MCF 10A (cell line): ENCODE data around the gene CEP192. TPM values are rescaled to one million over a fixed set of nuclear protein-coding genes. Genes with fewer than 3 reads are reported as not detected.

Experiments used
- BruUV-seq: library from RNA; stranded (reverse); fragments of 400-500 nt; replicated peaks from 2 replicates; lab custom pipeline; 2021; lab: Mats Ljungman, UMichigan
- CTCF ChIA-PET: fragments of 300-600 bp; sonication (Branson Sonifier 250); formaldehyde crosslinking; extraction: SDS; loops from one replicate; lab custom pipeline; 2021; ENCODE audit warnings: antibody characterized with exemption, inconsistent platforms; lab: Yijun Ruan, JAX
- POLR2A ChIA-PET: fragments of 300-600, 350-650 bp; sonication (Branson Sonifier 250); formaldehyde crosslinking; extraction: SDS; loops from one replicate; lab custom pipeline; 2020; ENCODE audit warnings: antibody characterized with exemption, inconsistent platforms; lab: Yijun Ruan, JAX
- DNase-seq: peaks from one replicate; pipeline ENCODE4 v3.0.0-alpha.2; 2018; ENCODE audit not compliant: unreplicated experiment
- H3K27ac Mint-ChIP-seq: one replicate; pipeline ENCODE4 v1.8.0; 2022; ENCODE audit warnings: mild to moderate bottlenecking, low read depth, mixed read lengths; ENCODE audit not compliant: unreplicated experiment
- H3K27me3 Mint-ChIP-seq: one replicate; pipeline ENCODE4 v1.8.0; 2022; ENCODE audit warnings: mixed read lengths; ENCODE audit not compliant: insufficient read depth, unreplicated experiment
- H3K36me3 Mint-ChIP-seq: one replicate; pipeline ENCODE4 v1.8.0; 2022; ENCODE audit warnings: mild to moderate bottlenecking, moderate library complexity, mixed read lengths; ENCODE audit not compliant: insufficient read depth, unreplicated experiment
- H3K4me1 Mint-ChIP-seq: one replicate; pipeline ENCODE4 v1.8.0; 2022; ENCODE audit warnings: mixed read lengths; ENCODE audit not compliant: insufficient read depth, unreplicated experiment
- H3K4me3 Mint-ChIP-seq: one replicate; pipeline ENCODE4 v1.8.0; 2022; ENCODE audit warnings: mild to moderate bottlenecking, moderate library complexity, mixed read lengths; ENCODE audit not compliant: unreplicated experiment
- H3K9me3 Mint-ChIP-seq: one replicate; pipeline ENCODE4 v1.8.0; 2022; ENCODE audit warnings: mixed read lengths; ENCODE audit not compliant: unreplicated experiment
- CTCF ChIP-seq: fragments of 200-600 bp; IDR thresholded peaks from one replicate; pipeline ENCODE4 v1.8.0; 2022; ENCODE audit warnings: antibody characterized with exemption, mild to moderate bottlenecking; ENCODE audit not compliant: unreplicated experiment
- intact Hi-C: fragments of 100-400 bp; cut with micrococcal nuclease; formaldehyde crosslinking; loops from 2 replicates; pipeline ENCODE4 v1.14.1; 2022
- total RNA-seq: library from RNA; stranded (reverse); gene quantifications from 2 replicates; pipeline ENCODE4 v1.2.3, GENCODE V29; 2022

Gene CEP192
- total RNA-seq, 1 experiment from 2014 or later: 14.3 TPM

- TF ChIP-seq CTCF: no peak
- ChIA-PET POLR2A (interaction anchor here (1.4 kb wide), 1 partner anchor 101 kb away, joined by 3 read pairs; no protein-coding TSS in a partner anchor), CTCF (interaction anchor here (0.5 to 0.6 kb wide), 2 partner anchors 36 to 257 kb away, joined by 3 to 4 read pairs; no protein-coding TSS in a partner anchor)
- Mint-ChIP-seq H3K27me3 (no peaks in the 10 kb centered on the region), H3K27ac (no peak overlapping the region), H3K4me1 (no peaks in the 10 kb centered on the region), H3K9me3 (no peaks in the 10 kb centered on the region), H3K36me3 (peaks cover 51% of the 10 kb centered on the region), H3K4me3 (no peak overlapping the region)
- no TSS peak for BruUV-seq
- intact Hi-C loops: no loop called here
- no peak for DNase-seq
Measured at GRCh38 chr18:13048061-13048595, 57.0 kb downstream of the CEP192 start.

GRCh38 chr18:13051159-13051558, 60.0 kb downstream of the CEP192 start:
- TF ChIP-seq CTCF: no peak
- Mint-ChIP-seq H3K36me3 (peaks cover 81% of the 10 kb centered on the region), H3K27ac (no peak overlapping the region)

GRCh38 chr18:13051950-13052349, 60.8 kb downstream of the CEP192 start:
- intact Hi-C loops: no loop called here
- TF ChIP-seq CTCF: no peak

More at GRCh38 chr18:13051159-13051558, 60.0 kb downstream of the CEP192 start:
- CTCF ChIA-PET: no interaction called here
- no peak for DNase-seq
- no TSS peak for BruUV-seq
- POLR2A ChIA-PET: no interaction called here
- Mint-ChIP-seq H3K27me3 (no peaks in the 10 kb centered on the region), H3K4me1 (no peaks in the 10 kb centered on the region), H3K9me3 (no peaks in the 10 kb centered on the region), H3K4me3 (no peak overlapping the region)
- intact Hi-C loops: no loop called here

GRCh38 chr18:13054336-13054735, 63.2 kb downstream of the CEP192 start:
- ChIA-PET POLR2A (interaction anchor here (0.8 kb wide), 1 partner anchor 9 kb away, joined by 3 read pairs; no protein-coding TSS in a partner anchor), CTCF (interaction anchor here (0.6 kb wide), 1 partner anchor 336 kb away, joined by 3 read pairs; no protein-coding TSS in a partner anchor)
- Mint-ChIP-seq H3K27me3 (no peaks in the 10 kb centered on the region), H3K9me3 (no peaks in the 10 kb centered on the region), H3K4me3 (no peak overlapping the region), H3K4me1 (no peaks in the 10 kb centered on the region), H3K36me3 (peaks cover 95% of the 10 kb centered on the region), H3K27ac (no peak overlapping the region)
- intact Hi-C loops: no loop called here
- no TSS peak for BruUV-seq
- no peak for TF ChIP-seq CTCF
- DNase-seq: no peak

More at GRCh38 chr18:13051950-13052349, 60.8 kb downstream of the CEP192 start:
- no peak overlapping the region for H3K27ac Mint-ChIP-seq
- no peaks in the 10 kb centered on the region for H3K4me1 Mint-ChIP-seq
- H3K36me3 Mint-ChIP-seq: peaks cover 88% of the 10 kb centered on the region
- POLR2A ChIA-PET: no interaction called here
- H3K4me3 Mint-ChIP-seq: no peak overlapping the region
- DNase-seq: no peak
- no TSS peak for BruUV-seq
- H3K27me3 Mint-ChIP-seq: no peaks in the 10 kb centered on the region
- no peaks in the 10 kb centered on the region for H3K9me3 Mint-ChIP-seq
- CTCF ChIA-PET: no interaction called here
